Measurements from ENCODE around the gene UMPS.
"Not testable (repeated sequence)": the region's sequence is repeated elsewhere in the genome, so short reads cannot be mapped to it uniquely, and the experiment has no call there.

Gene UMPS

DNA sequence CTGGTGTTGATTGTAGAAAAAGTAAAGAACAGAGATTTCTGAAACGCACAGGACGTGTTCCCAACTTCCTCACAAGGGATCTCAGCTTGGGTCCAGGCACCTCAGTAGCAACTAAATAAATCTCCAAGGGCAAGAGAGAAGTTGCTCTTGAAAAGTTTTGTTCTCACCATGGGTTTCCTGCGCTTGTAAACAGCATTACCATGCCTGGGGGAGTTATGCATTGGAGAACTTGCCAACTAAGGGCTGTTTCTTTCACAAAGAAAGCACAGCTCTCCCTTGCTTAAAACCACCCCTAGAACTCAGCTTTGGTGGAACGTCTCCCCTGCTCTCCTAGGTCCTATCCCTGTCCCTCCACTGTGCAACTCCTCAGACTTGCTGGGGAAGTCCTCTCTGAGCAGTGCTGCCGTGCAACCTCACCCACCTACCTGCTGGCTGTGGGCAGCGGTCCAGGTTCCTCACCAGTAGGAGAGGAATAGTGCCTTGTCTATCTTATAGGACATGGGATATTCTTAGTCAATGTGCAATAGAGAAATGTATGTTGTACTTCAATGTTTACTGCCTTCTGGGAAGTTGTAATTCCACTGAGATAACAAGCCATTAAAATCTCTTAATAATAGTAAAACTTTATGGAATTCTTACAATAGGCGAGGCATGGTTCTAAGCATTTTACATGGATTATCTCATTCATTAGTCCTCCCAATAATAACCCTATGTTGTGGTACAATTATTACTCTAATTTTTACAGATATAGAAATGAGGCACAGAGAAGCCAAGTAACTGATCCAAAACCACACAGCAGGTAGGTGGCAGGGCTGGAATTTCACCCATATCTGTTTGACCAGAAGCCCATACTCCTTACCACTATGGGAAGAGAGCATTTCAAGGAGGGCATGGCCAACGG is 51.5 kb downstream of the UMPS start:
- Histone ChIP-seq H3K4me2 (ENCODE audit: low read depth, low read length, poor library complexity, severe bottlenecking) (no peak overlapping the region), H3K4me3 (ENCODE audit: insufficient read depth, low read length, poor library complexity, severe bottlenecking) (no peak overlapping the region), H3K27me3 (ENCODE audit: low read length) (no peaks in the 10 kb centered on the region), H3K9ac (ENCODE audit: low read length) (no peak overlapping the region), H3K27ac (ENCODE audit: low read depth, low read length) (no peak overlapping the region), H4K20me1 (ENCODE audit: low read depth, low read length) (no peaks in the 10 kb centered on the region), H2AFZ (ENCODE audit: low read depth, low read length, severe bottlenecking) (no peak overlapping the region), H3F3A (ENCODE audit: insufficient read depth) (no peaks in the 10 kb centered on the region), H3K36me3 (ENCODE audit: low read length) (no peaks in the 10 kb centered on the region), H3K79me2 (ENCODE audit: insufficient read depth, low read length) (no peaks in the 10 kb centered on the region), H3K9me3 (ENCODE audit: insufficient read depth, low read length) (no peaks in the 10 kb centered on the region), H3K9me2 (replicated peaks; ENCODE audit: insufficient read depth, low read length) (no peaks in the 10 kb centered on the region)
- TF ChIP-seq, protein P1, sequence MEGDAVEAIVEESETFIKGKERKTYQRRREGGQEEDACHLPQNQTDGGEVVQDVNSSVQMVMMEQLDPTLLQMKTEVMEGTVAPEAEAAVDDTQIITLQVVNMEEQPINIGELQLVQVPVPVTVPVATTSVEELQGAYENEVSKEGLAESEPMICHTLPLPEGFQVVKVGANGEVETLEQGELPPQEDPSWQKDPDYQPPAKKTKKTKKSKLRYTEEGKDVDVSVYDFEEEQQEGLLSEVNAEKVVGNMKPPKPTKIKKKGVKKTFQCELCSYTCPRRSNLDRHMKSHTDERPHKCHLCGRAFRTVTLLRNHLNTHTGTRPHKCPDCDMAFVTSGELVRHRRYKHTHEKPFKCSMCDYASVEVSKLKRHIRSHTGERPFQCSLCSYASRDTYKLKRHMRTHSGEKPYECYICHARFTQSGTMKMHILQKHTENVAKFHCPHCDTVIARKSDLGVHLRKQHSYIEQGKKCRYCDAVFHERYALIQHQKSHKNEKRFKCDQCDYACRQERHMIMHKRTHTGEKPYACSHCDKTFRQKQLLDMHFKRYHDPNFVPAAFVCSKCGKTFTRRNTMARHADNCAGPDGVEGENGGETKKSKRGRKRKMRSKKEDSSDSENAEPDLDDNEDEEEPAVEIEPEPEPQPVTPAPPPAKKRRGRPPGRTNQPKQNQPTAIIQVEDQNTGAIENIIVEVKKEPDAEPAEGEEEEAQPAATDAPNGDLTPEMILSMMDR (IDR thresholded peaks at IDR 0.05; ENCODE audit: insufficient read depth, low read length, poor library complexity, severe bottlenecking) = no peak
- no peak for TF ChIP-seq EZH2phosphoT487 (conservative IDR thresholded peaks at IDR 0.05; ENCODE audit: low read length)

GRCh38 chr3:124782377-124782712 is 52.1 kb downstream of the UMPS start:
- not testable (repeated sequence) for H3K4me2 ChIP-seq (ENCODE audit: low read depth, low read length, poor library complexity, severe bottlenecking); H3K9me3 ChIP-seq (ENCODE audit: insufficient read depth, low read length); H3K27me3 ChIP-seq (ENCODE audit: low read length); H3K79me2 ChIP-seq (ENCODE audit: insufficient read depth, low read length); H4K20me1 ChIP-seq (ENCODE audit: low read depth, low read length); H2AFZ ChIP-seq (ENCODE audit: low read depth, low read length, severe bottlenecking); H3K27ac ChIP-seq (ENCODE audit: low read depth, low read length); H3K36me3 ChIP-seq (ENCODE audit: low read length); H3K4me3 ChIP-seq (ENCODE audit: insufficient read depth, low read length, poor library complexity, severe bottlenecking); H3K9me2 ChIP-seq (replicated peaks; ENCODE audit: insufficient read depth, low read length); H3K9ac ChIP-seq (ENCODE audit: low read length); H3F3A ChIP-seq (ENCODE audit: insufficient read depth)

DNA sequence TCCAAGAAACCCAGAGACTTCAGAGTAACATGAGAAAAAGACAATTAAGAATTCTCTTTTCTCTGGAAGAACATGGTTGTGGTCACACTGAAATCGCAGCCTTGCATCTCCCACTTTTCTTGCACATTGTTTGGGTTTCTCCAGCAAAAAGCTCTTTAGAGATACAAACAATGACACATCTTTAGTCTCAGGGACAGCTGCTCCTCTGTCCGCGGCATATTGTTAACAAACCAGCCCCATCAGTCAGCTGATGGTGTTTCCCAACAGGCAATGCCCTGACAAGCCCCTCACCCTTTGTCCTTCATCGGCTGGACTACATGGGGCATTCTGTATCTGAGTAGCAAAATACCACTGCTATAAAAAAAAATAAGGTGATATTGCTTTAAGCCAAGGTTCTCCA is 53.4 kb downstream of the UMPS start:
- H3K36me3 ChIP-seq (ENCODE audit: low read length) = no peaks in the 10 kb centered on the region
- H4K20me1 ChIP-seq (ENCODE audit: low read depth, low read length) = no peaks in the 10 kb centered on the region
- H3F3A ChIP-seq (ENCODE audit: insufficient read depth) = no peaks in the 10 kb centered on the region
- H3K4me3 ChIP-seq (ENCODE audit: insufficient read depth, low read length, poor library complexity, severe bottlenecking) = no peak overlapping the region
- no peaks in the 10 kb centered on the region for H3K9me3 ChIP-seq (ENCODE audit: insufficient read depth, low read length)
- no peak overlapping the region for H3K27ac ChIP-seq (ENCODE audit: low read depth, low read length)
- H3K9me2 ChIP-seq (replicated peaks; ENCODE audit: insufficient read depth, low read length) = no peaks in the 10 kb centered on the region
- H3K79me2 ChIP-seq (ENCODE audit: insufficient read depth, low read length) = no peaks in the 10 kb centered on the region
- no peak overlapping the region for H2AFZ ChIP-seq (ENCODE audit: low read depth, low read length, severe bottlenecking)
- no peak overlapping the region for H3K4me2 ChIP-seq (ENCODE audit: low read depth, low read length, poor library complexity, severe bottlenecking)
- TF ChIP-seq EZH2phosphoT487 (conservative IDR thresholded peaks at IDR 0.05; ENCODE audit: low read length) = no peak
- TF ChIP-seq, protein P1 (IDR thresholded peaks at IDR 0.05; ENCODE audit: insufficient read depth, low read length, poor library complexity, severe bottlenecking) = no peak
- no peak overlapping the region for H3K9ac ChIP-seq (ENCODE audit: low read length)
- no peaks in the 10 kb centered on the region for H3K27me3 ChIP-seq (ENCODE audit: low read length)

DNA sequence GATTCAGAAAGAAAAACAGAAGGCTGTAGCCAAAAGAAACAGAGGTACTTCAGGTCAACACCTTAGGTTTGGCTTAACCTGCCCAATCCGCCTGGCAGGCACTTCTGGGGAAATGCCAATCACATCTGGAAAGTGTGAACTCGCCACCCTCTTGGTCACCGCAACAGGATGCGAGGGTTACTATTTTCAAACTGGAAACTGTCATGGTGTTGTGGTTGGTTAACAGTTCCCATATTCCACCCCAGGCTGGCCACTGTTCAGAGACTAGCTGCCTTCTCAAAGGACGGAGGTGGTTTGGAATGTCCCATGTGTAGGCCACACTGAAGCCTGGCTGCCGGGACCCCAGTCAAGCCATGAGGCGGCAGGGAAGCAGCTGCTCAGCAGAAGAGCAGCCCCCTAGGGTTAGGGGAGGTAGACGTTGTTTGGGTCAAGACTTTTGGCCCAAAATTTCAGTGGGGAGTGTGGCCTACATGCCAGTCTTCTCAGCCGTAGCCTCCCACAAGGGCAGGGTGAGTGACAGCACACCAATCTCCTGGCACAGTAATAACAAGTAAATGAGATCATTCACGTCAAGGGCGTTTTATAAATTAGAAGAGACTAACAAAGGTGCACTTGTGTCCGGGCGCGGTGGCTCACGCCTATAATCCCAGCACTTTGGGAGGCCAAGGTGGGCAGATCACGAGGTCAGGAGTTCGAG is 54.6 kb downstream of the UMPS start:
- Histone ChIP-seq H3K79me2 (ENCODE audit: insufficient read depth, low read length) (no peaks in the 10 kb centered on the region), H4K20me1 (ENCODE audit: low read depth, low read length) (no peaks in the 10 kb centered on the region), H3K9me3 (ENCODE audit: insufficient read depth, low read length) (no peaks in the 10 kb centered on the region), H3K4me2 (ENCODE audit: low read depth, low read length, poor library complexity, severe bottlenecking) (no peak overlapping the region), H3K36me3 (ENCODE audit: low read length) (no peaks in the 10 kb centered on the region), H3K9me2 (replicated peaks; ENCODE audit: insufficient read depth, low read length) (no peaks in the 10 kb centered on the region), H3K9ac (ENCODE audit: low read length) (no peak overlapping the region), H3F3A (ENCODE audit: insufficient read depth) (no peaks in the 10 kb centered on the region), H3K4me3 (ENCODE audit: insufficient read depth, low read length, poor library complexity, severe bottlenecking) (no peak overlapping the region), H3K27ac (ENCODE audit: low read depth, low read length) (no peak overlapping the region), H3K27me3 (ENCODE audit: low read length) (no peaks in the 10 kb centered on the region), H2AFZ (ENCODE audit: low read depth, low read length, severe bottlenecking) (no peak overlapping the region)
- no peak for TF ChIP-seq EZH2phosphoT487 (conservative IDR thresholded peaks at IDR 0.05; ENCODE audit: low read length)
- TF ChIP-seq, protein P1 (IDR thresholded peaks at IDR 0.05; ENCODE audit: insufficient read depth, low read length, poor library complexity, severe bottlenecking) = no peak
